Measurements from ENCODE around the gene BRDT.

BRDT gene

GRCh38 chr1:91958926-91959325 lies 9.7 kb downstream of the BRDT start:
- no peak for TF ChIP-seq CTCF (IDR thresholded peaks at IDR 0.05; ENCODE audit: low read depth, low read length)
- in situ Hi-C loops (cut with HindIII; ENCODE audit: low sequenced_read_pairs) = no loop called here

GRCh38 chr1:91968334-91968733 lies 19.1 kb downstream of the BRDT start:
- H3K4me3 ChIP-seq (ENCODE audit: low read depth, low read length) = no peak overlapping the region
- no peak for TF ChIP-seq CTCF (IDR thresholded peaks at IDR 0.05; ENCODE audit: low read depth, low read length)
- in situ Hi-C loops (cut with HindIII; ENCODE audit: low sequenced_read_pairs) = no loop called here
- DNase-seq (ENCODE audit: low read depth, low spot score) = no peak

More at GRCh38 chr1:91958926-91959325, 9.7 kb downstream of the BRDT start:
- DNase-seq (ENCODE audit: low read depth, low spot score) = no peak
- H3K4me3 ChIP-seq (ENCODE audit: low read depth, low read length) = no peak overlapping the region

GRCh38 chr1:91979383-91979782 lies 30.2 kb downstream of the BRDT start:
- in situ Hi-C loops (cut with HindIII; ENCODE audit: low sequenced_read_pairs) = no loop called here
- DNase-seq (ENCODE audit: low read depth, low spot score) = no peak
- TF ChIP-seq CTCF (IDR thresholded peaks at IDR 0.05; ENCODE audit: low read depth, low read length) = no peak
- no peak overlapping the region for H3K4me3 ChIP-seq (ENCODE audit: low read depth, low read length)

GRCh38 chr1:91980663-91981062 lies 31.5 kb downstream of the BRDT start:
- in situ Hi-C loops (cut with HindIII; ENCODE audit: low sequenced_read_pairs) = no loop called here
- no peak for TF ChIP-seq CTCF (IDR thresholded peaks at IDR 0.05; ENCODE audit: low read depth, low read length)
- DNase-seq (ENCODE audit: low read depth, low spot score) = no peak
- no peak overlapping the region for H3K4me3 ChIP-seq (ENCODE audit: low read depth, low read length)

- no peak for DNase-seq (ENCODE audit: low read depth, low spot score)
- in situ Hi-C loops (cut with HindIII; ENCODE audit: low sequenced_read_pairs) = no loop called here
- no peak for TF ChIP-seq CTCF (IDR thresholded peaks at IDR 0.05; ENCODE audit: low read depth, low read length)
- H3K4me3 ChIP-seq (ENCODE audit: low read depth, low read length) = no peak overlapping the region
Observed at GRCh38 chr1:91981996-91982609, 32.9 kb downstream of the BRDT start.

GRCh38 chr1:91993256-91993655 lies 44.1 kb downstream of the BRDT start:
- in situ Hi-C loops (cut with HindIII; ENCODE audit: low sequenced_read_pairs) = no loop called here
- no peak for DNase-seq (ENCODE audit: low read depth, low spot score)
- no peak overlapping the region for H3K4me3 ChIP-seq (ENCODE audit: low read depth, low read length)
- TF ChIP-seq CTCF (IDR thresholded peaks at IDR 0.05; ENCODE audit: low read depth, low read length) = no peak
